ENCODE measurements around the gene ZNF300. TPM values are rescaled to one million over a fixed set of nuclear protein-coding genes. Genes with fewer than 3 reads are reported as not detected.

Gene ZNF300
- 2.3 to 3.1 TPM (median 2.6 TPM) in 5 replicates for total RNA-seq (2022; extraction: Qiagen RNA extraction; ENCODE audit: low read depth)

GRCh38 chr5:150904479-150905311 lies at the start of gene ZNF300:
Gene ZNF300, minus strand, starts transcription at chr5:150904980. Its CDS starts 1,825 bp downstream, at chr5:150903155.

DNA sequence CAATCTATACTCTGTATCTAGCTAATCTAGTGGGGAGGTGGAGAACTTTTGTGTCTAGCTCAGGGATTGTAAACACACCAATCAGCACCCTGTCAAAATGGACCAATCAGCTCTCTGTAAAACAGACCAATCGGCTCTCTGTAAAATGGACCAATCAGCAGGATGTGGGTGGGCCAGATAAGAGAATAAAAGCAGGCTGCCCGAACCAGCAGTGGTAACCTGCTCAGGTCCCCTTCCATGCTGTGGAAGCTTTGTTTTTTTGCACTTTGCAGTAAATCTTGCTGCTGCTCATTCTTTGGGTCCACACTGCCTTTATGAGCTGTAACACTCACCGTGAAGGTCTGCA lies 58.5 kb downstream of the ZNF300 start, which contains the start of gene IRGM:
Gene IRGM (plus strand): TSS at position 214 of the 346 bp plus-strand sequence. CDS start 1,603 bp downstream, outside the sequence.

Other genes with a start within 250 kb of the ZNF300 start
- 0.05 to 0.09 TPM (median 0.06 TPM) in 4 of 5 replicates, not detected in the other for gene MYOZ3, start 243.7 kb downstream of the ZNF300 start, total RNA-seq (2022; extraction: Qiagen RNA extraction; ENCODE audit: low read depth)
- 47.8 to 57.5 TPM (median 51.0 TPM) in 5 replicates for gene RBM22, start 203.9 kb downstream of the ZNF300 start, total RNA-seq (2022; extraction: Qiagen RNA extraction; ENCODE audit: low read depth)
- gene DCTN4, start 146.0 kb downstream of the ZNF300 start, total RNA-seq (2022; extraction: Qiagen RNA extraction; ENCODE audit: low read depth): 17.3 to 19.8 TPM (median 18.4 TPM) in 5 replicates
- gene SMIM3, start 126.2 kb downstream of the ZNF300 start, total RNA-seq (2022; extraction: Qiagen RNA extraction; ENCODE audit: low read depth): 3.0 to 4.4 TPM (median 3.6 TPM) in 5 replicates
- gene IRGM, start 58.5 kb downstream of the ZNF300 start, total RNA-seq (2022; extraction: Qiagen RNA extraction; ENCODE audit: low read depth): 0.13 to 0.40 TPM in 2 of 5 replicates, not detected in the others
- 14.0 to 19.3 TPM (median 17.8 TPM) in 5 replicates for gene GPX3, start 115.6 kb upstream of the ZNF300 start, total RNA-seq (2022; extraction: Qiagen RNA extraction; ENCODE audit: low read depth)
- gene TNIP1, start 176.1 kb upstream of the ZNF300 start, total RNA-seq (2022; extraction: Qiagen RNA extraction; ENCODE audit: low read depth): 121 to 143 TPM (median 127 TPM) in 5 replicates